ENCODE results near the gene GOLGA3. TPM values are rescaled to one million over a fixed set of nuclear protein-coding genes. Genes with fewer than 3 reads are reported as not detected.
"Not testable (repeated sequence)": the region's sequence is repeated elsewhere in the genome, so short reads cannot be mapped to it uniquely, and the experiment has no call there.

GOLGA3 gene
- total RNA-seq, 1 donor from 2014 or later = 33.4 TPM

DNA sequence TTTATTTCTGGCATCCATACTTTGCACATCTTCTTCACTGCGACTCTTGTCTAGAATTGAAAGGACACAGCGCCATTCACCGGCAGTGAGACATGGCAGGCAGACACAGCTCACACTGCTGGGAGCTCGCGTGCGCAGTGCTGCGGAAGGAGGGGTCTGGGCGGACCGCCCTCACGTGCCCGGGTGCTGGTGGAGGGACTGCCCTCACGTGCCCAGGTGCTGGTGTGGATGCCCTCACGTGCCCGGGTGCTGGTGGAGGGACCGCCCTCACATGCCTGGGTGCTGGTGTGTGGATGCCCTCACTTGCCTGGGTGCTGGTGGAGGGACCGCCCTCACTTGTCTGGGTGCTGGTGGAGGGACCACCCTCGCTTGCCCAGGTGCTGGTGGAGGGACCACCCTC is 27.9 kb upstream of the GOLGA3 start:
- Mint-ChIP-seq H3K27ac (ENCODE audit: unreplicated experiment) (no peak overlapping the region), H3K36me3 (ENCODE audit: low read depth) (peaks cover 17% of the 10 kb centered on the region)

DNA sequence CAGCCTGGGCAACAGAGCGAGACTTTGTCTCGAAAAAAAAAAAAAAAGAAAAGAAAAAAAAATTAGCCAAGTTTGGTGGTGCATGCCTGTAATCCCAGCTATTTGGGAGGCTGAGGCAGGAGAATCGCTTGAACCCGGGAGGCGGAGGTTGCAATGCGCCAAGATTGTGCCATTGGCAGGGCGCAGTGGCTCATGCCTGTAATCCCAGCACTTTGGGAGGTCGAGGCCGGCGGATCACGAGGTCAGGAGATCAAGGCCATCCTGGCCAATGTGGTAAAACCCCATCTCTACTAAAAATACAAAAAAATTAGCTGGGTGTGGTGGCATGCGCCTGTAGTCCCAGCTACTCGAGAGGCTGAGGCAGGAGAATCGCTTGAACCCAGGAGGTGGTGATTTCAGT is 26.5 kb upstream of the GOLGA3 start:
- peaks cover 14% of the 10 kb centered on the region for H3K36me3 Mint-ChIP-seq (ENCODE audit: low read depth)
- H3K27ac Mint-ChIP-seq (ENCODE audit: unreplicated experiment); DNase-seq (ENCODE audit: low read depth, low spot score); H3K27me3 Mint-ChIP-seq (ENCODE audit: low read depth); H3K9me3 Mint-ChIP-seq; H3K4me3 Mint-ChIP-seq; H3K4me1 Mint-ChIP-seq: not testable (repeated sequence)

More for the DNA sequence above, 27.9 kb upstream of the GOLGA3 start:
- Mint-ChIP-seq H3K27me3 (ENCODE audit: low read depth) (no peaks in the 10 kb centered on the region), H3K4me1 (no peaks in the 10 kb centered on the region), H3K9me3 (no peaks in the 10 kb centered on the region), H3K4me3 (no peak overlapping the region)
- no peak for DNase-seq (ENCODE audit: low read depth, low spot score)
- TF ChIP-seq, protein P1, sequence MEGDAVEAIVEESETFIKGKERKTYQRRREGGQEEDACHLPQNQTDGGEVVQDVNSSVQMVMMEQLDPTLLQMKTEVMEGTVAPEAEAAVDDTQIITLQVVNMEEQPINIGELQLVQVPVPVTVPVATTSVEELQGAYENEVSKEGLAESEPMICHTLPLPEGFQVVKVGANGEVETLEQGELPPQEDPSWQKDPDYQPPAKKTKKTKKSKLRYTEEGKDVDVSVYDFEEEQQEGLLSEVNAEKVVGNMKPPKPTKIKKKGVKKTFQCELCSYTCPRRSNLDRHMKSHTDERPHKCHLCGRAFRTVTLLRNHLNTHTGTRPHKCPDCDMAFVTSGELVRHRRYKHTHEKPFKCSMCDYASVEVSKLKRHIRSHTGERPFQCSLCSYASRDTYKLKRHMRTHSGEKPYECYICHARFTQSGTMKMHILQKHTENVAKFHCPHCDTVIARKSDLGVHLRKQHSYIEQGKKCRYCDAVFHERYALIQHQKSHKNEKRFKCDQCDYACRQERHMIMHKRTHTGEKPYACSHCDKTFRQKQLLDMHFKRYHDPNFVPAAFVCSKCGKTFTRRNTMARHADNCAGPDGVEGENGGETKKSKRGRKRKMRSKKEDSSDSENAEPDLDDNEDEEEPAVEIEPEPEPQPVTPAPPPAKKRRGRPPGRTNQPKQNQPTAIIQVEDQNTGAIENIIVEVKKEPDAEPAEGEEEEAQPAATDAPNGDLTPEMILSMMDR (conservative IDR thresholded peaks at IDR 0.05) = no peak

DNA sequence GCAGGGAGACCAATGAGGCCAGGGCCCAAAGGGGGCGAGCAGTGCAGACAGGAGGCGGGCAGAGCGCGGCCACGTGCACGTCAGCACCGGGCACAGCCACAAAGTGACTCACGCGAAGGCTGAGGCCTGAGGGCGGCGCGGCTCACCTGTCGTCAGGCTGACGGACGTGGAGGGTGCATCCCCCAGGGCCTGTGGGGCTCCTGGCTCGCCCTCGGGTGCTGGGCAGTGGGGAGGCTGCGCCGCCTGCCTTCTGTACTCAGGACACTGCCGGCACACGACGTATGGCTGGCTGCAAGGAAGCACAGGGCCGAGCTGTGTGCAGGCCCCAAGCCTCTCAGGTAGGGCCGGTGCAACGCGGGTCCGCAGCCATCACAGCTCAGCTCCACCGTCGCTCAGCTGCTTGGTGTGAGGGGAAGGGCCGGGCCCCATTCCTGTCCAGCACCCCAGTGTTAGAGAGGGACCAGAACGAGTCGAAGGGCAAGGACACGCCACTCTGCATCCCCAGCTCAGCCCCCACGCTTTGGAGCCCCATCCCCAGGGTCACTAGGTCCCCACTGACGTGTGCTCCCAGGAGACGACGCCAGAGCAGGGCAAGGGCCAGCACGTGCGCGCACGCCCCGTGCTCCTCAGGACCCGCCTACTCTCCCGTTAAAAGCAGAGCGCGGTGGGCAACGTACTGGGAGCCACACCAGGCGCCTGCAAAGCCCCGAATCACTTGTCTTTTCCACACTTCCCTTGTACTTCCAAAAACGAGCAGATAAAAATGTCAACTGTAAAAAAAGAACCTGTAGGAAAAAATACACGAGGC is 24.8 kb upstream of the GOLGA3 start:
- H3K36me3 Mint-ChIP-seq (ENCODE audit: low read depth) = peaks cover 9% of the 10 kb centered on the region
- H3K27ac Mint-ChIP-seq (ENCODE audit: unreplicated experiment) = no peak overlapping the region
- TF ChIP-seq, protein P1 (conservative IDR thresholded peaks at IDR 0.05) = no peak
- no peaks in the 10 kb centered on the region for H3K4me1 Mint-ChIP-seq
- no peak for DNase-seq (ENCODE audit: low read depth, low spot score)
- no peaks in the 10 kb centered on the region for H3K27me3 Mint-ChIP-seq (ENCODE audit: low read depth)
- H3K9me3 Mint-ChIP-seq = no peaks in the 10 kb centered on the region
- H3K4me3 Mint-ChIP-seq = no peak overlapping the region

DNA sequence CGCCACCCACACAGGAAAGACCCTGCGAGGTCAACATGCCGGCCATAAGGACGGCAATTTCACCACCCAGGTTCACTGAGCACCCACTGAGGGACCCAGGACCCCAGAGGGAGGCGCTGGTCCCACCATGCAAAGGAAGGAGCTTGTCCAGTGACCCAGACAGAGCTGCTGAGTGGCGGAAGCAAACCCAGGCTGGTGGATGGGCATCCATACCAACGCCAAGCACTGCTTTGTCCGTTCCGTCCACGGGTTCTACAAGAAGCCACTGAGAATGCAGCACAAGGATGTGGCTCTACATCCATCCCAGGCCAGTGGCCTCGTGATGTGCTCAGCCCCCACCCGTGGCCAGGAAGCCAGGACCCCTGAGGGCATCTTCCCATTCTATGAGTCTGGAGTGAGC is 23.8 kb upstream of the GOLGA3 start:
- H3K27ac Mint-ChIP-seq (ENCODE audit: unreplicated experiment) = no peak overlapping the region

DNA sequence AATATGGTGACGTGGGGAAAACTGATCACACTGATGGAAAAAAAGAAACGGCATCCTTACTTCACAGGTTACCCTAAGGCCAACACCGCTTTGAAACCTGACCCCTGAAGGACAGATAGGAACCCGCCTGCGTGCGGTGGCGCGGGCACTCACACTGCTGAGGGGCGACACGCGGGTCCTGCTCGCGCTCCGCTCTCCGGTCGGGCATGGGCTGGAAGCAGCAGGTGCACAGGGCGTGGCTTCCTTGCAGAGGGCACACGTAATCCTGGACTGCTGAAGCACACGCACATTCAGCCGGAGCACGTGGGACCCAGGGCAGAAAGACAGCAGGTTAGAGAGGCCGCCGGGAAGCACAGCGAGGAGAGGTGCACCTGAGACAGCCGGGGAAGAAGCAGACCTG is 22.8 kb upstream of the GOLGA3 start:
- peaks cover 9% of the 10 kb centered on the region for H3K36me3 Mint-ChIP-seq (ENCODE audit: low read depth)
- H3K9me3 Mint-ChIP-seq = no peaks in the 10 kb centered on the region
- DNase-seq (ENCODE audit: low read depth, low spot score) = no peak
- no peak overlapping the region for H3K27ac Mint-ChIP-seq (ENCODE audit: unreplicated experiment)
- H3K4me1 Mint-ChIP-seq = no peaks in the 10 kb centered on the region
- TF ChIP-seq, protein P1 (conservative IDR thresholded peaks at IDR 0.05) = no peak
- no peaks in the 10 kb centered on the region for H3K27me3 Mint-ChIP-seq (ENCODE audit: low read depth)
- no peak overlapping the region for H3K4me3 Mint-ChIP-seq

More for the DNA sequence above, 23.8 kb upstream of the GOLGA3 start:
- Mint-ChIP-seq H3K9me3 (no peaks in the 10 kb centered on the region), H3K36me3 (ENCODE audit: low read depth) (peaks cover 9% of the 10 kb centered on the region), H3K4me1 (no peaks in the 10 kb centered on the region), H3K27me3 (ENCODE audit: low read depth) (no peaks in the 10 kb centered on the region), H3K4me3 (no peak overlapping the region)
- DNase-seq (ENCODE audit: low read depth, low spot score) = no peak
- TF ChIP-seq, protein P1 (conservative IDR thresholded peaks at IDR 0.05) = no peak

DNA sequence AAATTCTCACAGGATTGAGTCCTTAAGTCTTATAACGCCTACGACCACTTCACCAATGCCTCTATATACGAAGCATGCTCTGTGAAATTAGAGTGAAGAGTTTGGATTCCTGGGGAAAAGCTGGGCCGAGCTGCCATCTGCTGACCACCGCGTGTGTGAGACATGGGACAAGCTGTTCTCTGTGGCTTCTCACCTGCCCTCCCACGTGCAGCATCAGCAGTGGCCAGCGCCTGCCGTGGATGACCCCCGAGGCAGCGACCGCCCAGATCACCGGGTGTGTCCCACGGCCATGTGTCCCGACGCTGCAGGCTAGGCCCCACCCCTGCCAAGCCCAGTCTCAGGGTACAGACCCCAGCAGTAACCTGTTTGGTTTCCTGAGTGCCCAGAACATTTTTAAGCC is 21.6 kb upstream of the GOLGA3 start:
- no peak for DNase-seq (ENCODE audit: low read depth, low spot score)
- H3K27me3 Mint-ChIP-seq (ENCODE audit: low read depth) = no peaks in the 10 kb centered on the region
- no peak overlapping the region for H3K4me3 Mint-ChIP-seq
- TF ChIP-seq, protein P1 (conservative IDR thresholded peaks at IDR 0.05) = no peak
- H3K9me3 Mint-ChIP-seq = no peaks in the 10 kb centered on the region
- H3K36me3 Mint-ChIP-seq (ENCODE audit: low read depth) = peaks cover 9% of the 10 kb centered on the region
- no peaks in the 10 kb centered on the region for H3K4me1 Mint-ChIP-seq
- H3K27ac Mint-ChIP-seq (ENCODE audit: unreplicated experiment) = no peak overlapping the region

Measured in neural crest cell (in vitro differentiated cells).